K562 (cell line): ENCODE results near the gene DOK1. TPM values are rescaled to one million over a fixed set of nuclear protein-coding genes. Genes with fewer than 3 reads are reported as not detected.

Source experiments
- C11orf30 ChIP-seq: fragments of 450-650 bp; IDR thresholded peaks from 2 replicates; pipeline ENCODE4 v1.6.1; 2016; ENCODE audit warnings: low read depth, mild to moderate bottlenecking
- CBX3 ChIP-seq, 2 experiments: IDR thresholded peaks; 1 replicate in 1 of 2; 2 replicates in 1 of 2; pipeline ENCODE4 v1.6.1; 2012; ENCODE audit warnings: inconsistent platforms in 2 of 2, low read length in 2 of 2, borderline replicate concordance in 1 of 2, control low read depth in 1 of 2
- CEBPB ChIP-seq: fragments of 450-650 bp; IDR thresholded peaks from 2 replicates; pipeline ENCODE4 v1.6.1; 2016; ENCODE audit warnings: missing genetic modification characterization, missing compliant biosample characterization
- GATAD2B ChIP-seq: fragments of 450-650 bp; IDR thresholded peaks from 2 replicates; pipeline ENCODE4 v1.6.1; 2017; ENCODE audit warnings: mild to moderate bottlenecking, borderline replicate concordance
- KLF6 ChIP-seq: fragments of 250-450 bp; sonication (Bioruptor Pico); IDR thresholded peaks from 2 replicates; pipeline ENCODE4 v1.4.0; 2020; ENCODE audit warnings: mild to moderate bottlenecking, moderate library complexity, borderline replicate concordance
- MEF2D ChIP-seq: conservative IDR thresholded peaks from 2 replicates; pipeline ENCODE4 v1.6.1; 2016; ENCODE audit warnings: low read depth, missing genetic modification characterization, missing compliant biosample characterization
- NCOA6 ChIP-seq: fragments of 450-650 bp; IDR thresholded peaks from 2 replicates; pipeline ENCODE4 v1.6.1; 2017; ENCODE audit warnings: mild to moderate bottlenecking
- NFE2 ChIP-seq: IDR thresholded peaks from 2 replicates; pipeline ENCODE4 v1.6.1; 2014; ENCODE audit warnings: antibody characterized with exemption, low read depth
- NR3C1 ChIP-seq: sonication (generic); formaldehyde crosslinking; IDR thresholded peaks from 2 replicates; pipeline ENCODE4 v1.8.1; 2022; ENCODE audit warnings: missing genetic modification reagents
- PHTF2 ChIP-seq: fragments of 250-450 bp; sonication (Bioruptor Pico); IDR thresholded peaks from 2 replicates; pipeline ENCODE4 v1.5.0; 2021; ENCODE audit warnings: mild to moderate bottlenecking
- PTRF ChIP-seq: fragments of 450-650 bp; IDR thresholded peaks from 2 replicates; pipeline ENCODE4 v1.6.1; 2016; ENCODE audit warnings: mild to moderate bottlenecking, missing genetic modification characterization, missing compliant biosample characterization
- SUPT5H ChIP-seq: fragments of 450-650 bp; IDR thresholded peaks from 2 replicates; pipeline ENCODE4 v1.6.1; 2016
- TEAD4 ChIP-seq, 2 experiments: sonication (generic) in 1 of 2; formaldehyde crosslinking in 1 of 2; IDR thresholded peaks; 2 replicates each; pipeline versions ENCODE4 v1.6.1 to v1.8.0; 2012 to 2022; ENCODE audit warnings: borderline replicate concordance in 1 of 2, inconsistent platforms in 1 of 2, low read length in 1 of 2, mild to moderate bottlenecking in 1 of 2, missing genetic modification reagents in 1 of 2
- ZNF408 ChIP-seq: fragments of 250-450 bp; sonication (Bioruptor Pico); IDR thresholded peaks from 2 replicates; pipeline ENCODE4 v1.4.0; 2020; ENCODE audit warnings: low read depth, mild to moderate bottlenecking, moderate library complexity
- ZNF785 ChIP-seq: fragments of 250-450 bp; sonication (Bioruptor Pico); IDR thresholded peaks from 2 replicates; pipeline ENCODE4 v1.4.0; 2020; ENCODE audit warnings: mild to moderate bottlenecking
- polyA plus RNA-seq, 8 experiments: library from polyadenylated mRNA; depleted of rRNA in 4 of 8; stranded (reverse) in 5 of 8; unstranded in 3 of 8; fragments of >200 nt; fragmentation: Nextera tagmentation in 2 of 8; fragmentation: Illumina TruSeq in 1 of 8; extraction: Ambion mirVana in 2 of 8; extraction: Trizol in 1 of 8; gene quantifications; 2 replicates each; pipeline versions ENCODE4 v1.2.1 to v1.2.3, GENCODE V29; 2011 to 2014; ENCODE audit warnings: inconsistent platforms in 1 of 8, missing spikeins in 1 of 8
- total RNA-seq, 7 experiments: library from RNA; depleted of rRNA in 6 of 7; stranded (reverse); fragments of >200 nt in 6 of 7; fragmentation: Illumina TruSeq in 2 of 7; extraction: Trizol in 2 of 7; gene quantifications; 2 replicates each; pipeline versions ENCODE4 v1.2.1 to v1.2.3, GENCODE V29; 2011 to 2021; ENCODE audit warnings: low replicate concordance in 1 of 7
- TF ChIP-seq, protein P1 (sequence below): fragments of 250-450 bp; sonication (Bioruptor Pico); IDR thresholded peaks from 2 replicates; pipeline ENCODE4 v1.8.0; 2022; ENCODE audit warnings: inconsistent platforms
- TF ChIP-seq, protein P2 (sequence below): fragments of 150-350 bp; IDR thresholded peaks from 2 replicates; pipeline ENCODE4 v1.6.1; 2014; ENCODE audit warnings: low read depth, mild to moderate bottlenecking, low read length, borderline replicate concordance
- TF ChIP-seq, protein P3 (sequence below): fragments of 250-450 bp; sonication (Bioruptor Pico); IDR thresholded peaks from 2 replicates; pipeline ENCODE4 v1.4.0; 2020; ENCODE audit warnings: mild to moderate bottlenecking, moderate library complexity
- TF ChIP-seq, protein P4 (sequence below): fragments of 250-450 bp; sonication (Bioruptor Pico); IDR thresholded peaks from 2 replicates; pipeline ENCODE4 v1.8.0; 2022; ENCODE audit warnings: moderate library complexity, mild to moderate bottlenecking, inconsistent platforms

Gene DOK1
- total and polyA plus RNA-seq, 9 of the 15 experiments (the other 6 are each of a cell fraction or from before 2014, with no cell fraction given), result 0.59 to 36.4 (median 16.1) TPM

DNA sequence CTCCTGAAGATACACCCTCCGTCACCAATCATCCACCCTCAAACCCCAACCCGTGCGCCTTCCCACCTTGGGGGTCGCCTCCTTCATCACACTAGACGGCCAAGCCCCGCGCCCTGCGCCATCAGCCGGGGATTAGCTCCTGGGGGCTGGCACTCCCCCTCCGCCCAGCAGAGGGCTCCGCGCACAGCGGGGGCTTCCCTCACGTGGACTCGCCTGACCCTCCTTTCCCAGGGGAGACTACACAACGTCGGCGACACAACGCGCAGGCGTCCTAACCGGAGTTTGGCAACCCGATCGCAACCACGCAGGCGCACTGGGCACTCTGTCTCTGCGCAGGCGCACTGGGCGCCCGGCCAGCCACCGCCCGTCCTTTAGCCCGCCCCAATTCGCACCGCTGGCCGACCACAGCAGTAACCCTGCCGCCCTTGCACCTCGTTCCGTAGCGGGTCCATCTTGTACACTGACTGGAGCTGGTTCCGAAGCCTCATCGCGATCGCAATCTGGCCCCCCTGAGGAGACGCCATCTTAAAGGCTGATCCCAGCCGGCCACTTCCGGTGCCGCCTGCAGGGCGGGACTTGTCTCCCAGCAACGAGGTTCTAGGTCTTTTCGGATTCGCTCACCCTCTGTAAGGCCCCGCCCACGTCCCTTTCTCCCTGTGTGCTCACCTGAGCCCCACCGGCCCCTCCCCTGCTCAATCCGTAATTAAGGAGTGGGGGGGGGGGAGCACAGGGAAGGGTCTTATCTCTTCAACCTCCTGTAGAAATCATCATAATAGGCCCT, 47.2 kb upstream of the DOK1 start, which contains the start of gene PCGF1 (continued):
- TF ChIP-seq NR3C1 (CRISPR knock-in tag), result no peak
- no peak for TF ChIP-seq MEF2D (tag)
- peak; percentile 77 for TF ChIP-seq SUPT5H
- TF ChIP-seq ZNF785 (CRISPR knock-in tag), result no peak
- 0 out of 2 replicates have a peak, but pooled peaks have one; percentile 32 for TF ChIP-seq GATAD2B
- TF ChIP-seq, protein P1, sequence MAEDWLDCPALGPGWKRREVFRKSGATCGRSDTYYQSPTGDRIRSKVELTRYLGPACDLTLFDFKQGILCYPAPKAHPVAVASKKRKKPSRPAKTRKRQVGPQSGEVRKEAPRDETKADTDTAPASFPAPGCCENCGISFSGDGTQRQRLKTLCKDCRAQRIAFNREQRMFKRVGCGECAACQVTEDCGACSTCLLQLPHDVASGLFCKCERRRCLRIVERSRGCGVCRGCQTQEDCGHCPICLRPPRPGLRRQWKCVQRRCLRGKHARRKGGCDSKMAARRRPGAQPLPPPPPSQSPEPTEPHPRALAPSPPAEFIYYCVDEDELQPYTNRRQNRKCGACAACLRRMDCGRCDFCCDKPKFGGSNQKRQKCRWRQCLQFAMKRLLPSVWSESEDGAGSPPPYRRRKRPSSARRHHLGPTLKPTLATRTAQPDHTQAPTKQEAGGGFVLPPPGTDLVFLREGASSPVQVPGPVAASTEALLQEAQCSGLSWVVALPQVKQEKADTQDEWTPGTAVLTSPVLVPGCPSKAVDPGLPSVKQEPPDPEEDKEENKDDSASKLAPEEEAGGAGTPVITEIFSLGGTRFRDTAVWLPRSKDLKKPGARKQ, result no peak
- TF ChIP-seq PHTF2, result no peak
- TF ChIP-seq, protein P2, sequence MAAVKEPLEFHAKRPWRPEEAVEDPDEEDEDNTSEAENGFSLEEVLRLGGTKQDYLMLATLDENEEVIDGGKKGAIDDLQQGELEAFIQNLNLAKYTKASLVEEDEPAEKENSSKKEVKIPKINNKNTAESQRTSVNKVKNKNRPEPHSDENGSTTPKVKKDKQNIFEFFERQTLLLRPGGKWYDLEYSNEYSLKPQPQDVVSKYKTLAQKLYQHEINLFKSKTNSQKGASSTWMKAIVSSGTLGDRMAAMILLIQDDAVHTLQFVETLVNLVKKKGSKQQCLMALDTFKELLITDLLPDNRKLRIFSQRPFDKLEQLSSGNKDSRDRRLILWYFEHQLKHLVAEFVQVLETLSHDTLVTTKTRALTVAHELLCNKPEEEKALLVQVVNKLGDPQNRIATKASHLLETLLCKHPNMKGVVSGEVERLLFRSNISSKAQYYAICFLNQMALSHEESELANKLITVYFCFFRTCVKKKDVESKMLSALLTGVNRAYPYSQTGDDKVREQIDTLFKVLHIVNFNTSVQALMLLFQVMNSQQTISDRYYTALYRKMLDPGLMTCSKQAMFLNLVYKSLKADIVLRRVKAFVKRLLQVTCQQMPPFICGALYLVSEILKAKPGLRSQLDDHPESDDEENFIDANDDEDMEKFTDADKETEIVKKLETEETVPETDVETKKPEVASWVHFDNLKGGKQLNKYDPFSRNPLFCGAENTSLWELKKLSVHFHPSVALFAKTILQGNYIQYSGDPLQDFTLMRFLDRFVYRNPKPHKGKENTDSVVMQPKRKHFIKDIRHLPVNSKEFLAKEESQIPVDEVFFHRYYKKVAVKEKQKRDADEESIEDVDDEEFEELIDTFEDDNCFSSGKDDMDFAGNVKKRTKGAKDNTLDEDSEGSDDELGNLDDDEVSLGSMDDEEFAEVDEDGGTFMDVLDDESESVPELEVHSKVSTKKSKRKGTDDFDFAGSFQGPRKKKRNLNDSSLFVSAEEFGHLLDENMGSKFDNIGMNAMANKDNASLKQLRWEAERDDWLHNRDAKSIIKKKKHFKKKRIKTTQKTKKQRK, result no peak
- TF ChIP-seq, protein P3, sequence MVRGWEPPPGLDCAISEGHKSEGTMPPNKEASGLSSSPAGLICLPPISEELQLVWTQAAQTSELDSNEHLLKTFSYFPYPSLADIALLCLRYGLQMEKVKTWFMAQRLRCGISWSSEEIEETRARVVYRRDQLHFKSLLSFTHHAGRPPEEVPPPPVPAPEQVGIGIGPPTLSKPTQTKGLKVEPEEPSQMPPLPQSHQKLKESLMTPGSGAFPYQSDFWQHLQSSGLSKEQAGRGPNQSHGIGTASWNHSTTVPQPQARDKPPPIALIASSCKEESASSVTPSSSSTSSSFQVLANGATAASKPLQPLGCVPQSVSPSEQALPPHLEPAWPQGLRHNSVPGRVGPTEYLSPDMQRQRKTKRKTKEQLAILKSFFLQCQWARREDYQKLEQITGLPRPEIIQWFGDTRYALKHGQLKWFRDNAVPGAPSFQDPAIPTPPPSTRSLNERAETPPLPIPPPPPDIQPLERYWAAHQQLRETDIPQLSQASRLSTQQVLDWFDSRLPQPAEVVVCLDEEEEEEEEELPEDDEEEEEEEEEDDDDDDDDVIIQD (CRISPR knock-in tag), result no peak
- no peak; a peak in 1 of 3 replicates for TF ChIP-seq CBX3 (IDR thresholded peaks at IDR 0.05; ENCODE audit: borderline replicate concordance in 1 of 2, low read length in 2 of 2)
- no peak for TF ChIP-seq TEAD4 (IDR thresholded peaks at IDR 0.05; ENCODE audit: low read length)
- TF ChIP-seq TEAD4 (CRISPR knock-in tag; IDR thresholded peaks at IDR 0.05; ENCODE audit: borderline replicate concordance), result no peak
- no peak for TF ChIP-seq NCOA6
- no peak for TF ChIP-seq PTRF (tag)
- TF ChIP-seq, protein P4, sequence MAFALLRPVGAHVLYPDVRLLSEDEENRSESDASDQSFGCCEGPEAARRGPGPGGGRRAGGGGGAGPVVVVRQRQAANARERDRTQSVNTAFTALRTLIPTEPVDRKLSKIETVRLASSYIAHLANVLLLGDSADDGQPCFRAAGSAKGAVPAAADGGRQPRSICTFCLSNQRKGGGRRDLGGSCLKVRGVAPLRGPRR (CRISPR knock-in tag), result no peak
- TF ChIP-seq ZNF408 (CRISPR knock-in tag), result no peak
- 0 out of 2 replicates have a peak, but pooled peaks have one; percentile 2 for TF ChIP-seq NFE2
- TF ChIP-seq KLF6, result 0 out of 2 replicates have a peak, but pooled peaks have one; percentile 2
- TF ChIP-seq C11orf30, result peak; percentile 66
- TF ChIP-seq CEBPB (tag), result peak; percentile 83
